ENCODE measurements around the gene BUB1. TPM values are rescaled to one million over a fixed set of nuclear protein-coding genes. Genes with fewer than 3 reads are reported as not detected.

BUB1 gene
- total and polyA plus RNA-seq, 9 of the 15 experiments (the other 6 are each of a cell fraction or from before 2014, with no cell fraction given): 73.4 to 247 (median 118) TPM

- H3K4me2 ChIP-seq (ENCODE audit: insufficient read depth, low read length): peak overlapping the region; percentile 65
- H3K79me2 ChIP-seq (ENCODE audit: control insufficient read depth, insufficient read depth, low read length): peaks cover 70% of the 10 kb centered on the region
- ChIA-PET CTCF (ENCODE audit: low intra/inter-chr PET ratio) (no interaction called here), POLR2A (interaction anchor here (0.8 to 1.1 kb wide), 2 partner anchors 12 to 17 kb away, joined by 3 to 4 read pairs; no protein-coding TSS in a partner anchor)
- 0 out of 3 replicates have a peak, but pooled peaks have one; percentile 4 for ATAC-seq
- H3K9ac ChIP-seq (ENCODE audit: insufficient read depth in 1 of 2, low read depth in 2 of 2, low read length in 2 of 2): peak overlapping the region; percentile 64 to 99; a peak in 3 of 4 replicates
- in situ Hi-C loops (cut with MboI): no loop called here
- H3K27ac ChIP-seq (ENCODE audit: extremely low read depth, low read depth, low read length): peak overlapping the region; percentile 35; the same call in 2 of the 3 replicates
- no peak overlapping the region; the same call in 1 of the 2 replicates for H2AFZ ChIP-seq (ENCODE audit: low read depth, low read length)
- H3K36me3 ChIP-seq (ENCODE audit: control insufficient read depth, insufficient read depth, low read length): peaks cover 64% of the 10 kb centered on the region
- peaks cover 7% of the 10 kb centered on the region; the same call in 1 of the 2 replicates for H4K20me1 ChIP-seq (replicated peaks; ENCODE audit: control insufficient read depth, insufficient read depth, low read length)
- peak in 2 of 4 experiments; percentile 26 to 66 for DNase-seq (ENCODE audit: extremely low read depth in 1 of 4, low spot score in 3 of 4)
- 65% methylated on average over 6 of the region's 7 CpGs for WGBS (ENCODE audit: insufficient coverage, low coverage, missing lambda C conversion rate)
- H3K27me3 ChIP-seq (ENCODE audit: control insufficient read depth in 2 of 2, insufficient read depth in 2 of 2, low read length in 2 of 2): no peaks in the 10 kb centered on the region
- peaks cover 12 to 25% of the 10 kb centered on the region in 2 experiments for H3K4me1 ChIP-seq (replicated peaks in 1 of 2; ENCODE audit: control insufficient read depth in 2 of 2, insufficient read depth in 2 of 2, low read length in 2 of 2)
- H3K9me1 ChIP-seq (ENCODE audit: control insufficient read depth, insufficient read depth, low read length): no peaks in the 10 kb centered on the region
- H3K9me3 ChIP-seq (replicated peaks; ENCODE audit: control insufficient read depth, insufficient read depth, low read depth, low read length): no peaks in the 10 kb centered on the region
- H3K4me3 ChIP-seq: no peak overlapping the region
- BruUV-seq (replicated peaks): no TSS peak
- FAIRE-seq: peak; percentile 77
- intact Hi-C loops (cut with micrococcal nuclease): loop anchor here (5.0 kb wide), 1 partner anchor 82 kb away; no protein-coding TSS in a partner anchor
- TF ChIP-seq ZNF133 (CRISPR knock-in tag; IDR thresholded peaks at IDR 0.05) (no peak), CBX1 (IDR thresholded peaks at IDR 0.05; ENCODE audit: low read depth) (no peak), MLX (CRISPR knock-in tag; conservative IDR thresholded peaks at IDR 0.05) (no peak), LEF1 (IDR thresholded peaks at IDR 0.05) (no peak), ZNF79 (CRISPR knock-in tag; IDR thresholded peaks at IDR 0.05; ENCODE audit: low read depth) (peak; percentile 96), RAD51 (IDR thresholded peaks at IDR 0.05; ENCODE audit: borderline replicate concordance, low read depth) (peak; percentile 34; the same call in 1 of the 2 replicates), CREB3L1 (IDR thresholded peaks at IDR 0.05; ENCODE audit: borderline replicate concordance, low read depth) (peak; percentile 70; the same call in 1 of the 2 replicates), RNF2 (IDR thresholded peaks at IDR 0.05) (no peak), CXXC5 (CRISPR knock-in tag; IDR thresholded peaks at IDR 0.05) (0 out of 2 replicates have a peak, but pooled peaks have one; percentile 22), SAFB2 (IDR thresholded peaks at IDR 0.05; ENCODE audit: borderline replicate concordance, low read depth, low read length, severe bottlenecking) (no peak), JUND (IDR thresholded peaks at IDR 0.05; ENCODE audit: borderline replicate concordance, low read depth, low read length) (peak; percentile 30; the same call in 1 of the 2 replicates), JUND (tag; IDR thresholded peaks at IDR 0.05; ENCODE audit: borderline replicate concordance, low read depth, low read length) (no peak), MNT (conservative IDR thresholded peaks at IDR 0.05) (0 out of 4 replicates have a peak, but pooled peaks of 1 of the 2 experiments have one; percentile 28), WHSC1 (IDR thresholded peaks at IDR 0.05; ENCODE audit: low read length) (peak; percentile 25), ZNF143 (CRISPR knock-in tag; IDR thresholded peaks at IDR 0.05) (no peak)
Observed at GRCh38 chr2:110674620-110675555, 3.0 kb downstream of the BUB1 start.

Measured in K562 (cell line).